Brain microvascular endothelial cell (primary cell): Measurements from ENCODE around the gene KCNK18.

Experiments
- DNase-seq: peaks from one replicate; pipeline ENCODE4 v3.0.0-alpha.2; 2020
- H3K27ac ChIP-seq: fragments of 250-450 bp; sonication (Bioruptor Pico); 2 replicates; pipeline ENCODE4 v1.5.1; 2020; ENCODE audit warnings: mild to moderate bottlenecking, moderate library complexity
- H3K27me3 ChIP-seq: fragments of 250-450 bp; sonication (Bioruptor Pico); replicated peaks from 2 replicates; pipeline ENCODE4 v1.5.1; 2020; ENCODE audit warnings: mild to moderate bottlenecking
- H3K36me3 ChIP-seq: fragments of 250-450 bp; sonication (Bioruptor Pico); replicated peaks from 2 replicates; pipeline ENCODE4 v1.5.1; 2020; ENCODE audit warnings: mild to moderate bottlenecking
- H3K4me3 ChIP-seq: 2 replicates; pipeline ENCODE4 v1.5.1; 2011; ENCODE audit warnings: low read depth, mild to moderate bottlenecking, control low read depth, low read length, moderate library complexity
- in situ Hi-C: cut with HindIII; loops from 2 replicates; pipeline ENCODE4 v1.10.0; 2017; ENCODE audit warnings: low sequenced_read_pairs, low pct_ligation_motif_present
- TF ChIP-seq, protein P1 (sequence below): IDR thresholded peaks from 2 replicates; pipeline ENCODE4 v1.5.1; 2011; ENCODE audit warnings: low read depth, mild to moderate bottlenecking, moderate library complexity, low read length, control low read depth, inconsistent platforms; ENCODE audit errors: missing control alignments

Gene KCNK18

DNA sequence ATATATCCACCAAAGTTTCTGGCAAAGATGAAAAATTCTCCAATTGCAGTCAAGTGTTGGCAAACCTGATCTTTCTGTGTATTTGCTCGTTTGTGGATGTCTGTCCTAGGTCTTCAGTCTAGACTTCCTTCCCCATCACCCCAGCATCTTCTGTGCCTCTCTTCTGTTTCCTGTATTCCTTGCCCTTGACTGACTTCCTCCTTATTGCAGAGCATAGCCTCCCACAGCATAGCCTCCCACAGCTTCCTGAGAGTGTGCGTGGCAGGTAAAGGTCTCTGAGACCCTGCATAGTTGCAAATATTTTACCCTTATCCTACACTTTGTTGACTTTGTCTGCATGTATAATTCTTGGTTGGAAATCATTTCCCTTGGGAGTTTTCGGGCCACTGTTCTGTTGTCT lies 62.0 kb downstream of the KCNK18 start:
- DNase-seq = no peak
- no peak overlapping the region for H3K4me3 ChIP-seq
- H3K36me3 ChIP-seq = no peaks in the 10 kb centered on the region
- H3K27ac ChIP-seq = no peak overlapping the region
- peaks cover 4% of the 10 kb centered on the region for H3K27me3 ChIP-seq
- TF ChIP-seq, protein P1, sequence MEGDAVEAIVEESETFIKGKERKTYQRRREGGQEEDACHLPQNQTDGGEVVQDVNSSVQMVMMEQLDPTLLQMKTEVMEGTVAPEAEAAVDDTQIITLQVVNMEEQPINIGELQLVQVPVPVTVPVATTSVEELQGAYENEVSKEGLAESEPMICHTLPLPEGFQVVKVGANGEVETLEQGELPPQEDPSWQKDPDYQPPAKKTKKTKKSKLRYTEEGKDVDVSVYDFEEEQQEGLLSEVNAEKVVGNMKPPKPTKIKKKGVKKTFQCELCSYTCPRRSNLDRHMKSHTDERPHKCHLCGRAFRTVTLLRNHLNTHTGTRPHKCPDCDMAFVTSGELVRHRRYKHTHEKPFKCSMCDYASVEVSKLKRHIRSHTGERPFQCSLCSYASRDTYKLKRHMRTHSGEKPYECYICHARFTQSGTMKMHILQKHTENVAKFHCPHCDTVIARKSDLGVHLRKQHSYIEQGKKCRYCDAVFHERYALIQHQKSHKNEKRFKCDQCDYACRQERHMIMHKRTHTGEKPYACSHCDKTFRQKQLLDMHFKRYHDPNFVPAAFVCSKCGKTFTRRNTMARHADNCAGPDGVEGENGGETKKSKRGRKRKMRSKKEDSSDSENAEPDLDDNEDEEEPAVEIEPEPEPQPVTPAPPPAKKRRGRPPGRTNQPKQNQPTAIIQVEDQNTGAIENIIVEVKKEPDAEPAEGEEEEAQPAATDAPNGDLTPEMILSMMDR = no peak
- in situ Hi-C loops = no loop called here
